Measurements from ENCODE around the gene ARPC4. TPM values are rescaled to one million over a fixed set of nuclear protein-coding genes. Genes with fewer than 3 reads are reported as not detected.
"Not testable (repeated sequence)": the region's sequence is repeated elsewhere in the genome, so short reads cannot be mapped to it uniquely, and the experiment has no call there.

ARPC4 gene
- total RNA-seq, 1 experiment from 2014 or later: 231 TPM

DNA sequence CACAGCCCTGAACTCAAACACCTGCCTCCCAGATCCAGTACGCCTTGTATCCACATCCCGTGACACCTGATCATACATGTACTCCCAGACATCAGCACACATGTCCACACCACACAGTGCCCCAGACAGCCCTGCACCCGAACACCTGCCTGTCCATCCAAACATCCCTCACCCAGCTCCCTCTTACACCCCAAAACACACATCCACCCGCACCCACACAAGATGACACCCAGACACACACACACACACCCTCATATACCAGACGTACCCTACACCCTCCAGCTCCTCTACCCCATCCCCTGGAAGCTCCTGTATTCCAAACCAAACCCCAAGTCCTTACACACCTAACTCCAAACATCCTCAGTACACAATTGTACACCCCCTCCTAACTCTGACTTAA lies 23.9 kb upstream of the ARPC4 start:
- peak; percentile 34 for DNase-seq (ENCODE audit: low spot score)
- in situ Hi-C loops (cut with HindIII; ENCODE audit: low sequenced_read_pairs): no loop called here

DNA sequence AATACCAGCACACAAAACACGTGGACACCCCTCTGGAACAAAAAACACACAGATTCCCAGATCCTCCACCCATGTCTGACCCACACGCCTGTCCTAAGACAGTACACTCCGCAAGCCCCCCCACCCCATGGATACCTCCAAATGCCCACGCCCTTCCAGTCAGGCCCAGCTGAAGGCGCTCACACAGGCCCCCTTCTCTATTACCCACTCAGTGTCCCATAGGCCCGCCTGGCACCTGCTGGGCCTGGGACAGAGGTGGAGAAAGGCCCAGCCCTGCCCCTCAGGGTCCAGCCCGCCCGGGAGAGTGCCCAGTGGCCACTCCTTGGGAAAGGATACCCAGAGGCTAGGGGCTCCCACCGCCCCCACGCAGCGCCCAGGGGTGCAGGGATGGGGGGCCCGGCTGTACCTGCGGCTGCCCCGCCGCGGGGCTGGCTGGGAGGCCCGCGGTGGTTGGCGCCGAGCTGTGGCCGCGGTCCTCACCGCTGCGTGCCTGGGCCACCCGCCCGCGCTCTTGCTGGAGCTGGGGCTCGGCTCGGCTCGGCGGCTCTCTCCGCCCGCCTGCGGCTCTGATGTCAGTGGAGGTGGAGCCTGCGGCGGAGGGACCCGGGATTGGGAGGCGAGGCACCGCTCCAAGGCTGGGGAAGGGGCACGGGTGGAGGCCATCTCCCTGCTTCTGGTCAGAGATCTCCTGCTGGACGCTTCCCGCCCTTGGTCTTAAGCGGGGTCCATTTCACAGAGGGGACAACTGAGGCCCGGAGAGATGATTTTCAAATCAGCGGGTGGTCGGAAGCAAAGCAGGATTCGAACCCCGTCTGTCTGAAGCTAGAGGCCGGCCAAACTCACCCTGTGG lies 23.2 kb upstream of the ARPC4 start, which contains the start of gene CAMK1:
CAMK1 (minus strand) TSS at position 522 of the 850 bp plus-strand sequence. CDS start 2,198 bp downstream, outside the sequence.
- in situ Hi-C loops (cut with HindIII; ENCODE audit: low sequenced_read_pairs): no loop called here
- DNase-seq (ENCODE audit: low spot score): peak; percentile 76

DNA sequence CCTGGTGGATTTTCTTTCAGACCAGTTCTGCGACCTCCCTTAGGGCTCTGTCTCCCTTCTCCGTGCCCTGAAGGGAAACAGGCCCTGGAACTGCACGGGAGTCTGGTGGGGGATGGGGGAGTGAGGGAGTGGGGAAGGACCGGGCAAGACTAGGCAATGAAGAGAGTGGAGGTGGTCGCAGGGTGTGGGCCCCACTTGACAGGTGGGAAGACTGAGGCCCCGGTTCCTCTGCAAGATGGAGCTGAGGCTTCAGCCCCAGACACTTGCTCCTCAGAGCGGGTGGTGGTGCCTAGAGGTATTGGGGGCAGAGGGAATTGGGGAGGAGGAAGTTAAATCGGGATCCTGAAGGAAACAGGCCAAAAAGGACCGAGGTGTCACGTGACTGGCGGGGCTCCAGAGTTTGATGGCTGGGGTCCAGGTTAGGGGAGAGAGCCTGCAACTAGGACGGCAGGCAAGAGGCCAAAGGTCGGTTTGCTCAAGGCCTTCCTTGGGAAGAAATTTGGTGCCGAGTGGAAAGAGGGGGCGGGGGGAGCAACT lies 22.5 kb upstream of the ARPC4 start:
- DNase-seq (ENCODE audit: low spot score): peak; percentile 59

DNA sequence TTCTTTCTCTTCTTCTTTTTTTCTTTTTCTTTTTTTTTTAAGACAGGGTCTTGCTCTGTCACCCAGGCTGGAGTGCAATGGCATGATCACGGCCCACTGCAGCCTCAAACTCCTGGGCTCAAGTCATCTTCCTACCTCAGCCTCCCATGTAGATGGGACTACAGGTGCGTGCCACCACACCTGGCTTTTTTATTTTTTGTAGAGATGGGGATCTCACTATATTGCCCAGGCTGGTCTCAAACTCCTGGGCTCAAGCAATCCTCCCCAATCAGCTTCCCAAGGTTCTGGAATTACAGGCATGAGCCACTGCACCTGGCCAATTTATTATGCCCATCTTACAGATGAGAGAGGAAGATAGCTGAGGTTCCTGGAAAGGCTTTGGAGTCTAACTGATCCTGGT lies 21.9 kb upstream of the ARPC4 start:
- in situ Hi-C loops (cut with HindIII; ENCODE audit: low sequenced_read_pairs); DNase-seq (ENCODE audit: low spot score): not testable (repeated sequence)

More for the DNA sequence above, 22.5 kb upstream of the ARPC4 start:
- in situ Hi-C loops (cut with HindIII; ENCODE audit: low sequenced_read_pairs): no loop called here

DNA sequence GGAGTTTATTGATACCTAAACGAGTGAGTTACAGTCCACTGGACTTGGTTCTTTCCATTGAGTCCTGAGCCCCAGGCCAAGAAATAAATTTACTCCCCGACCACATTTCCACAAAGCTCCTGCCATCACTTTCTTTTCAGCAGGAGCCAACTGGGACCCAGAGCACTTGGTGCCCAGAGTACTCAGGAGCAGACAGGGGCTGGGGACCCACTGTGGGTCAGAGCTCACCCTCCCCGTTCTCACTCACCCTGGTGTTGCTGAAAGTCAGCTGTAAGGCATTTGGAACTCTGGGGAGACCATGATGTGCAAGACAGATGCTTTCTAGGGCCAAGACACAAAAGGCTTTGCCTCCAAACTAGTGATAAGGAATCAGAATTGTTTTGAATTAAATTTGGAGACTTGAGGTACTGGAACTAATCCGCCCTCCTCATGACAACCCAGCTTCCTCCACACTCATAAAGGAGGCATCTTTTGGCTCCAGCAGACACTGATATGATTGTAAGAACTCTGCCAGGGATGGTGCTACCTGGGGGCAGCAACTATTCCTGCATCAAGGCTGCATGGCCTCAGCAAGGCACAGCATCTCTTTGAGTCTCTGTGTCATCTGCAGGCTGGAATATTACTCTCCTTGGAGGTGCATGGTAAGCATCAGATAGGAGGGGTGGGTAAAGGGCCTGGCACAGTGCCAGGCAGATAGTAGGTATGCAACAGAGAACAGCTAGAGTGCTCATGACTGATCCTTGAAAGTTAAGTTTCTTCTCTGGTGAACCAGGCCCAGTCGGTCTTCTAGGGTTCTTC lies 15.8 kb upstream of the ARPC4 start:
- in situ Hi-C loops (cut with HindIII; ENCODE audit: low sequenced_read_pairs): no loop called here
- no peak for DNase-seq (ENCODE audit: low spot score)

DNA sequence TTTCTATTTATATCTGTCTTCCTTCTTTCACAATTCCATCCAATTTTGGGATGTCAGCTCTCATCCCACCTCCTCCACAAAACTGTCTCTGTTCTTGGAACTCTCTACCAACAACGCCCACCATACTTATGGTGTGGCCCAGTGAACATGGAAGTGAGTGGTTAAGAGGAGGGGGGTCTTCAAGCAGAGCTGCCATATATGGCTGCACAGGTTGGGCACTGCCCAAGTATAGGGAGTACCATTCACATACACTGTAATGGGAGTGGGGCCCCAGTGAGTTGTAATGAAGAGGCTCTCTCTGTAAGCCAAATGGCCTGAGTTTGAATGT lies 15.2 kb upstream of the ARPC4 start:
- DNase-seq (ENCODE audit: low spot score): no peak
- in situ Hi-C loops (cut with HindIII; ENCODE audit: low sequenced_read_pairs): no loop called here

DNA sequence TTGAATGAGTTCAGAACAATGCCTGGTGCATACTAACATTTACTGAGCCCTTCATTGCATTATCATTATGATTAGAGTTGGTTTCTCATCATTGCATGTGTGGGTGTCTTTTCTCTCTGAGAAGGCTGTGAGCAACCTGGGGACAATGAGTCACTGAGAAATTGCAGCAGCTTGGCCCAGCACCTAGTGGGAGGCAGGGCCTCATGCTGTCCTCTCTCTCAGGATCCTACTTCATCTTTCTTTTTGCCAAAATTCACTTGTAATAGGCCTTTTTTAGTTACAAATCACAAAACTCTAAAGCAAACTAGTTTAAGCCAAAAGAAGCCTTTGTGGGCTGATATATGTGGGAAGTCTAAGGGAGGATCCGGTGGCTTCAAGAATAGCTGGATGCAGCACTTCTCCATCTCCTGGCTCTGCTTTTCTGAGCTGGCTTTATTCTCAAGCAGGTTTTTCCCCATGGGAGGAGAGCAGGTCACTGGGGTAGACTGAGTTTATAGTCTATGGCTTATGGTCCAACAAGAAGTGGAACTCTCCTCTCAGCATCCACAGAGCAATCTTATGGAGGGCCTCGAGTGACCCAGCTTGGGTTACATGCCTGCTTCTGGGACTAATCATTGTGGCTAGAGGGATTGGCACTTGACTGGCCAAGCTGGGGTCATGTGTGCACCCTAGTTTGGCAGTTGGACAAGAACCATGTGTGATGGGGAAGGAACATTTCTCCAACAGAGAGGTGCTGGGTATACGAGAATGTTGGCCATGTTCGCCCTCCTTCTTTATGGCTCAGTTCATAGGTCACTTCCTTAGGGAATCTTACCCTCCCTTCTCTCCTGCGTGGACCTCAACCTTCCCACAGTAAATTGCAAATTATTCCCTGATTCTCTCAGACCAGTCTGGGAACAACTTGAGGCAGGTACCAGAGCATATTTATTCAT lies 14.5 kb upstream of the ARPC4 start:
- in situ Hi-C loops (cut with HindIII; ENCODE audit: low sequenced_read_pairs): no loop called here
- DNase-seq (ENCODE audit: low spot score): no peak

DNA sequence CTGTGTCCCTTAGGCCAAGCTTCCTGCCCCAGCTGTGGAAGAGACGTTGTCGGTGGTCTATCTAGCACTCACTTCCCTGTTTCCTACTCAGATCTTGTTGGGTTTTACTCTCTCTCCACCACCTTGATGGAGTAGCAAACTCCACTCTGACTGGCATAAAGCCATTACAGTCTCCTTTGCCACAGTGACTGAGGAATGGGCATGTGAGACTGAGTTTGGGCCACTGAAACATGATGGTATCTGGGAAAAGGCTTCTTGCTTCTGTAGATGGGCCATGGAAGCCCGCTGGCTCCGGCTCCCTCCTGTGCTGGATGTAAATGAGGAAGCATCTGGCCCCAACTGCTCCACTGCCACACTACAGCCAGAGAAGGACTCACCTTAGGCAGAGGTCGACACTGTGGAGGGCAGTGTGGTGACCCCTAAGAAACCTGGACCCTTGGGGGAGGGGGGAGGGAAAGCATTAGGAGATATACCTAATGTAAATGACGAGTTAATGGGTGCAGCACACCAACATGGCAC lies 13.7 kb upstream of the ARPC4 start:
- no peak for DNase-seq (ENCODE audit: low spot score)
- in situ Hi-C loops (cut with HindIII; ENCODE audit: low sequenced_read_pairs): no loop called here

DNA sequence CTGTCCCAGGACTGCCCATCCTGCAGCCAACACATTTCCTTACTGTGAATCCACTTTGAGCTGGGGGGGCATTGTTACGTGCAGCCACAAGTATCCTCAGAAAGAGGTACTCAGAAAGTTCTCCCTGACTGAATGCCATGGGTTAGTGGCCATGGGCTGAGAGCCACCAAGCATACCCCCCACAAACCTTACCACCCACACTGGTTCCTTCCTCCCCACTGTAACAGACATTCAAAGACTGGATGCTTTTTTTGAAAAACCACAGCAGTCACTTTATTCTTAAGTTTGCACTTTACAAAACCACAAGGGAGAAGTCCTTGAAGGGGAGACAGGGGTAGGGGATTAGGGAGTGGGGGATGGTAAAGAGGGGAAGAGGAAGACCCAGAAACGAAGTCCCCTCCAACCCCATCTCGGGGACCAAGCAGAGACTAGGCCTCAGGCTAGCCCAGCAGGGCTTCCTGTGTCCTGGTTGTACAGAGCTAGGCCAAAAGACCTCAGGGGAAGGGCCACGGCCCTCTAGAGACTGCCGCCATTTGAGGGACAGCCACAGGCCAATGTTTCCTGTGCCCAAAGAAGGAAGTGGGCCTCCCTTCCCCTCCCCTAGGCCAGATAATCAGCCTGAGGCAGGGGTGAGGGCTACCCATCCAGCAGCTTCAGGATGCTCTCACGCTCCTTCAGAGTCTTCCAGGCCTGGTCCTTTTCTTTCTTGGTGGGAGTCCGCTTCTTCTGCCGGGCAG lies 13.0 kb upstream of the ARPC4 start:
- DNase-seq (ENCODE audit: low spot score): no peak
- in situ Hi-C loops (cut with HindIII; ENCODE audit: low sequenced_read_pairs): no loop called here

DNA sequence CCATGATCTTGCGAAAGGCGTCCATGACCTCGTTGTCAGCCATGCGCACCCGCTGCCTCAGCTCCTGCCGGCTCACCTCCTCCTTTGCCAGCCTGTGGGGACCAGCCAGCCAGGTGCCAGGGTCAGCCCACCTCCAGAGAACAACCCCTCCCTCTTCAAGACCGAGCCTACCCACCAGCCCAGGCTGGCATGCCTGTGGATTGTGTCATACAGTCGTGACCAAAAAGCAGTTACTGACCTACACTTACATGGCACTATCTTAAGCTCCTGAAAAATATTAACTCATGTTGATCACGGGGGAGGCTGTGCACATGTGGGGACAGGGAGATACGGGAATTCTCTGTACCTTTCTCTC lies 12.4 kb upstream of the ARPC4 start:
- no peak for DNase-seq (ENCODE audit: low spot score)
- in situ Hi-C loops (cut with HindIII; ENCODE audit: low sequenced_read_pairs): no loop called here

DNA sequence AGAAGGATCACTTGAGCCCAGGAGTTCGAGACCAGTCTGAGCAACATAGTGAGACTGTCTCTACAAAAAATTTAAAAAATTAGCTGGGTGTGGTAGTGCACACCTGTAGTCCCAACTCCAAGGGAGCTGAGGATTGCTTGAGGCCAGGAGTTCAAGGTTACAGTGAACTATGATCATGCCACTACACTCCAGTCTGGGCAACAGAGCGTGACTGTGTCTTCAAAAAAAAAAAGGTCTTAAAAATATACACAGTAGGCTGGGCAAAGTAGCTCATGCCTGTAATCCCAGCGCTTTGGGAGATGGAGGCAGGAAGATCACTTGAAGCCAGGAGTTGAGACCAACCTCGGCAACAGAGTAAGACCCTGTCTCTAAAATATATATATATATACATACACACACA lies 12.0 kb upstream of the ARPC4 start:
- DNase-seq (ENCODE audit: low spot score): no peak
- in situ Hi-C loops (cut with HindIII; ENCODE audit: low sequenced_read_pairs): no loop called here

DNA sequence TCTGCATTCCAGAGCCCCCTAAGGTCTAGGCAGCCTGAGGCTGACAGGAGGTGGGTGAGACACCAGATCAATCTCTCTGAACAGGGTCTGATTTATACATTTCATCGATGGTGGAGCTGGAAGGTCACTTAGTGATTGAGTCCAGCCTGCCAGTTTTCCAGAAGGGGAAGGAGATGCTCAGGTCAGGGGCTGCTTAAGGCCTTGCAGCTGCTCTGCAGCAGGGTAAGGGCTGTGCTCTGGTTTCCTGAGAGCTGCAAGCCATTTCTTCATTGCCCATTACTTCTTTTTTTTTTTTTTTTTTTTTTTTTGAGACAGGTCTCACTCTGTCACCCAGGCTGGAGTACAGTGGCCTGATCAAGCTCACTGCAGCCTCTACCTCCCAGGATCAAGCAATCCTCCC lies 11.3 kb upstream of the ARPC4 start:
- in situ Hi-C loops (cut with HindIII; ENCODE audit: low sequenced_read_pairs): no loop called here

DNA sequence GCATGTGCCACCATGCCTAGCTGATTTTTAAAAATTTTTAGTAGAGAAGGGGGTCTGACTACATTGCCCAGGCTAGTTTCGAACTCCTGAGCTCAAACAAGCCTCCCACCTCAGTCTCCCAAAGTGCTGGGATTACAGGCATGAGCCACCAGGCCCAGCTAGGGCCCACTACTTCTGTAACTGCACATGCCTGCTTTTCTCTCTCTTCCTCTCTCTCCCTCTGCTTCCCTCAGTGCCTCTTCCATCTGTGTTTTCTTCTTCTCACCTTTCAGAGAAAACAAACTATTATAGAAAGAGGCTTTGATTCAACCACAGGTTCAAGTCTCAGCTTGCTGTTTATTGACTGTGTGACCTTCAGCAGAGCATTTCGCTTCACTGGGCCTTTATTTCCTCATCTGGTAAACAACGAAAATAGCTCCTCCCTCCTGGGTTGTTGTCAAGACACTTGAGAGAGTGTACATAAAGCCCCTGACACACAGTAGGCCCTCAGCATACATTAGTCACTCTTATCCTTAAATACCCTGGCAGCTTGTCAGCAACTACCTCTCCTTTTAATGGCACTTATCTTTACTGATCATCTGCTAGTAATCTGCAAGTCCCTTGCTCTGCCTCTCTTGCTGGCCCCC lies 10.8 kb upstream of the ARPC4 start:
- in situ Hi-C loops (cut with HindIII; ENCODE audit: low sequenced_read_pairs): no loop called here
- DNase-seq (ENCODE audit: low spot score): no peak

More for the DNA sequence above, 11.3 kb upstream of the ARPC4 start:
- no peak for DNase-seq (ENCODE audit: low spot score)

DNA sequence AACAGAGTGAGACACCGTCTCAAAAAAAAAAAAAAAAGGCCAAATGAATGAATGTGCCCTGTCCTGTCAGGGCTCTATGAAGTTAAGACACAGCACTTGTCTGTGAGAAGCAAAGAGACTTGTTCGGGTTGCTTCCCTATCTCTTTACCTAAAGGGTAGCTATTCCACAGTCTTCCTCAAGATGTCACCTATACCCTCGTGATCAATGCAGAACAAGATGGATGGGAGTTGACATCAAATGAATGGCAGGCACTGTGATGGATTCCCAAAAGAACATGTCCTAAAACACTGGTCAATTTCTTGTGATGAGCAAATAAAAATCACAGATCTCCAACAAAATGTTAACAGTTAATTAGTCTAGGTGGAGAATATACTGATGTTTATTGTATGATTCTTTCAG lies 10.1 kb upstream of the ARPC4 start:
- no peak for DNase-seq (ENCODE audit: low spot score)
- in situ Hi-C loops (cut with HindIII; ENCODE audit: low sequenced_read_pairs): no loop called here

DNA sequence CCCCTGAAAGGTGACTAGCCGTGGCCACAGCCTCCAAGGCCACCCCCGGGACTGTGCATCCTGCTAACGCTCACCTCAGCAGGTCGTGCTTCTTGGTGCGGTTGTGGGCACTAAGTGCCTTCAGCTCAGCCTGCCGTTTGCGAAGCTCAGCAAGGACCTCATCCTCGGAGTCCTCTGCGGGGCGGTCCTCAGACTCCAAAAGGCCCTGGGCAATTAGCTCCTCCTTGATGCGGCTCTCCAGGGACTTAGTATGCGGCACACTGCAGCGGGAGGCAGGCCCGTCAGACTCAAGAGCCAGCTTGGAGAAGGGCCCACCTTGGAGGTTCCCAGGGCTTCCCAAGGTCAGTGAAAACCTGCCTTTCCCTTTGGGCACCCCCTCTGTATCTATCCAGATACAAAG lies 8.9 kb upstream of the ARPC4 start:
- in situ Hi-C loops (cut with HindIII; ENCODE audit: low sequenced_read_pairs): no loop called here
- no peak for DNase-seq (ENCODE audit: low spot score)

DNA sequence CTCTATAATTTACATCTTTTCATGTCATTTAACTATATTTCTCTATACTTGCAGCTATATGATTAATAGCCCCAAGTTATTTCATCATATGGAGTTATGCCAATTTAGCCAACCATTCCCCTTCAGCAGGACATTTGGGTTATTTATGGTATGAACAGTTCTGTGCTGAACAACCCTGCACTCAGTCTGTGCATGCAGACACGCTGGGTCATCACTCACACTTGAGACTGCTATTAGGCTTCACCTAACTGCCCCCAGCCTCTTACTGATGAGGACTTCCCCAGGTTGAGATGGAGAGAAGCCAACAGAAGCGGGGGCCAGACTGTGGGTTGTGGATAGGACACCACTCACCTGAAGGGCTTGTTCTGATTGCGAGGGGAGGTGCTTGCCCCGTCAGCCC lies 7.9 kb upstream of the ARPC4 start:
- DNase-seq (ENCODE audit: low spot score): no peak
- in situ Hi-C loops (cut with HindIII; ENCODE audit: low sequenced_read_pairs): no loop called here

DNA sequence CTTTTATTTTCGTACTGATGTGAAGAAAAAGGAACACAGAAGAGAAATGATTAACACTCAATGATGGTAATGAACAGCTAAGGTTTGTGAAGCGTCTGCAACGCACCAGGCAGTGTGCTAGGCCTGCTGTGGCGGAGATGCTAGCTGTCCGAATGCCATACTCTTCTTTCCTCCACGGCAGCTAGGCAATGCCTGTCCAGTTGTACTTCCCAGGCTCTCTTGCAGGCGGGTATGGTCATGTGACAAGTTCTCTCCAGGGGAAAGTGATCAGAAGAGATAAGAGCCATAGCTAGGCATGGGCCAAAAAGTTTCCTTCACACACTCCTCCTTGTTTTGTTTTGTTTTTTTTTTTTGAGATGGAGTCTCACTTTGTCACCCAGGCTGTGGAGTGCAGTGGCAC lies 7.3 kb upstream of the ARPC4 start:
- in situ Hi-C loops (cut with HindIII; ENCODE audit: low sequenced_read_pairs): no loop called here
- no peak for DNase-seq (ENCODE audit: low spot score)

DNA sequence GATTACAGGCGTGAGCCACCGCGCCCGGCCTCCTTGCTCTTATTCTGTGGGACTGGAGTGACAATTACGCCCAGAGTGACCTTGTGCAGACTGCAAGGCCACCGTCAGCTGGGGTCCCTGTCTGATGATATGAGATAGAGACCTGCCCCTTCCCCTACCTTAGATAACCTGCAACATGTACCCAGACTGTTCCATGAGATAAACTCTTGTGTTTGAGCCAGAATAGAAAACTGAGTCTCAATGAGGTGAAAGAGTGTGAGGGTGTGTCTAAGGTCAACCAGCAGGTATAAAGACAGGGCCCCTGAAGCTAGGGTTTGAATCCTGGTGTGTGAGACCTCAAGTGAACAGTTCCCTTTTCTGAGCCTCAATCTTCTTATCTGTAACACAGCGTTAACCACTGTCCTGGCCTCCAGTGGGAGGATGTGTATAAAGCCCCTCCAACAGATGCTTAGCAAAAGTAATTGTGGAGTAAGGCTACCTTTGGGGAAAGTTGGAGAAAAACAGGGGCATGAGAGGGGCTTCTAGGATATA lies 6.6 kb upstream of the ARPC4 start:
- in situ Hi-C loops (cut with HindIII; ENCODE audit: low sequenced_read_pairs): no loop called here
- DNase-seq (ENCODE audit: low spot score): no peak
